Measurements from ENCODE around the gene UPP1. TPM values are rescaled to one million over a fixed set of nuclear protein-coding genes. Genes with fewer than 3 reads are reported as not detected.

Gene UPP1
- total RNA-seq, 1 donor from 2014 or later, result 19.8 TPM

DNA sequence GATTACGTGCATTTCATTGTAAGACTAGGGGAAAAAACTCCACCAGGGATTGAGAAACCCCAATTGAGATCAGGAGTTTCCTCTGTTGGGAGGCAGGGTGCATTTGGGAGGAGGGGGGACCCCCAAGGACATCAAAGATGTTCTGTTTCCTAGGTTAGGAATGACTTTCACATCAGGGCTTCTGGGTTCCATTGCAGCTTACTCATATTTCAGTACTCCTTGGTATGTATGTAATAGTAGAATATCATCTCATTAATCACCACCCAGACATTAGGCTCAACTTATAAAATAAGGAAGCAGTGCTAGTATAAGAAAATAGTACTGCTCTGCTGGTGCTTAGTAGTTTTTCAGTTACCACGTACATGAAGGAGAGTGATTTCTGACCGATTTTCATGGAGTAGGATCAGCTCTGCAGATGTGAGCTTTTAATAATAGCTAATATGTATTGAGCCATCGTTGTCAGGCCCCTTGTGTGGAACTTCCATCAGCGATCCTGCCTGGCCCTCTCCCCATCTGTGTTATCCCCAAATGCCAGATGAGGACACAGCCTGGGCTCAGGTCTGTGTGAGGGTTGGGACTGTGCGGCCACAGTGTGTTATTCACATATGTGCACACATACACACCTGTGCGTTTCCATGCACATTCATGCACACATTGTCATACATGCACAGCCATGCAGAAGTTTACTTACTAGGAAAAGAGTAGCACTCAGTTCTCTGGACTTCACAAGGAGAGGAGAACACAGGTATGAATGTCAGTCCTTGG lies 23.5 kb downstream of the UPP1 start:
- TF ChIP-seq, protein P1, sequence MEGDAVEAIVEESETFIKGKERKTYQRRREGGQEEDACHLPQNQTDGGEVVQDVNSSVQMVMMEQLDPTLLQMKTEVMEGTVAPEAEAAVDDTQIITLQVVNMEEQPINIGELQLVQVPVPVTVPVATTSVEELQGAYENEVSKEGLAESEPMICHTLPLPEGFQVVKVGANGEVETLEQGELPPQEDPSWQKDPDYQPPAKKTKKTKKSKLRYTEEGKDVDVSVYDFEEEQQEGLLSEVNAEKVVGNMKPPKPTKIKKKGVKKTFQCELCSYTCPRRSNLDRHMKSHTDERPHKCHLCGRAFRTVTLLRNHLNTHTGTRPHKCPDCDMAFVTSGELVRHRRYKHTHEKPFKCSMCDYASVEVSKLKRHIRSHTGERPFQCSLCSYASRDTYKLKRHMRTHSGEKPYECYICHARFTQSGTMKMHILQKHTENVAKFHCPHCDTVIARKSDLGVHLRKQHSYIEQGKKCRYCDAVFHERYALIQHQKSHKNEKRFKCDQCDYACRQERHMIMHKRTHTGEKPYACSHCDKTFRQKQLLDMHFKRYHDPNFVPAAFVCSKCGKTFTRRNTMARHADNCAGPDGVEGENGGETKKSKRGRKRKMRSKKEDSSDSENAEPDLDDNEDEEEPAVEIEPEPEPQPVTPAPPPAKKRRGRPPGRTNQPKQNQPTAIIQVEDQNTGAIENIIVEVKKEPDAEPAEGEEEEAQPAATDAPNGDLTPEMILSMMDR (IDR thresholded peaks at IDR 0.05; ENCODE audit: borderline replicate concordance), result no peak
- Histone ChIP-seq H3K4me1 (no peaks in the 10 kb centered on the region), H3K27ac (replicated peaks) (no peak overlapping the region), H3K9me3 (replicated peaks) (no peaks in the 10 kb centered on the region), H3K27me3 (ENCODE audit: low read depth) (no peaks in the 10 kb centered on the region), H3K36me3 (peaks cover 17% of the 10 kb centered on the region), H3K4me3 (no peak overlapping the region)
- DNase-seq, result no peak
- intact Hi-C loops (cut with micrococcal nuclease), result loop anchor here (5.0 kb wide), 1 partner anchor 120 kb away; no protein-coding TSS in a partner anchor

DNA sequence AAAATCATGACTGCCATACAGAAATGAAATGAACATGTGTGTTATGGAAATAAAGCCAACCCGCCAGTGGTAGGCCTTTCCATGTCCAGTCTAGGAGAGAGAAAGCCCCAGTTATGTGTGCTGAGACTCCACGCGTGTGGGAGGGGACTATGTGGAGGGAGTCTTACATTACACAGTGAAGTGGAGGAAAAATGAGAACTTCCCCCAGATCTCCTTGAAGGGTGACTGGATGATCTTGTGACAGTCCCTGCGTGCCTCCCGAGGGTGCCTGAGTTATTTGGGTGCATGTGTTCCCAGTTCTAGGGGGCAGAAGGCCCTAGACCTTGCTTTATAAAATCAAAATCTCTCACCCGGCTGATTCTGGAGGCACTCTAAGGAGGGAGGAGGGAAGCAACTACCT lies 24.2 kb downstream of the UPP1 start:
- H3K9me3 ChIP-seq (replicated peaks), result no peaks in the 10 kb centered on the region
- TF ChIP-seq, protein P1 (IDR thresholded peaks at IDR 0.05; ENCODE audit: borderline replicate concordance), result no peak
- no peak overlapping the region for H3K4me3 ChIP-seq
- no peak for DNase-seq
- H3K4me1 ChIP-seq, result no peaks in the 10 kb centered on the region
- no peak overlapping the region for H3K27ac ChIP-seq (replicated peaks)
- H3K27me3 ChIP-seq (ENCODE audit: low read depth), result no peaks in the 10 kb centered on the region
- intact Hi-C loops (cut with micrococcal nuclease), result loop anchor here (5.0 kb wide), 1 partner anchor 121 kb away; no protein-coding TSS in a partner anchor
- peaks cover 10% of the 10 kb centered on the region for H3K36me3 ChIP-seq

DNA sequence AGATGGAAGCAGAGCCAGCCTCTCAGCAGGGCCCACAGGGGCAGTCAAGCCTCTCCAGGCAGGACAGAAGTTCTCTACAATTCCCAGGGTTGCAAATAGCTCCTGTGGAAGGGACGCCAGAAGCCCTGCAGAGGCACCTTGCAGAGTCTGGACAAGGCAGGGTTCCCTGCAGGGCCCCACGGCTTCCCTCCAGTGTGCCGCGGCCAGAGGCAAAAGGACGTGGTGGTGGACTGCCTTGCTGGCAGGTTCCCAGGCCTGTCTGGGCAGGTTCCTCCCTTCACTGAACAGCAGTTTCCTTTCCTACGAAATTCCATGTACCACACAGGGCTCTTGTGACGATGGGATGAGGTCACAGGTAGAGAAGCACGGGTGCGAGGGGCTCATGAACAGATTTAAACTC lies 25.1 kb downstream of the UPP1 start:
- TF ChIP-seq, protein P1 (IDR thresholded peaks at IDR 0.05; ENCODE audit: borderline replicate concordance), result no peak
- H3K36me3 ChIP-seq, result peaks cover 1% of the 10 kb centered on the region
- H3K4me1 ChIP-seq, result no peaks in the 10 kb centered on the region
- H3K4me3 ChIP-seq, result no peak overlapping the region
- no peaks in the 10 kb centered on the region for H3K27me3 ChIP-seq (ENCODE audit: low read depth)
- intact Hi-C loops (cut with micrococcal nuclease), result loop anchor here (5.0 kb wide), 1 partner anchor 122 kb away; no protein-coding TSS in a partner anchor
- no peaks in the 10 kb centered on the region for H3K9me3 ChIP-seq (replicated peaks)
- no peak overlapping the region for H3K27ac ChIP-seq (replicated peaks)
- no peak for DNase-seq

DNA sequence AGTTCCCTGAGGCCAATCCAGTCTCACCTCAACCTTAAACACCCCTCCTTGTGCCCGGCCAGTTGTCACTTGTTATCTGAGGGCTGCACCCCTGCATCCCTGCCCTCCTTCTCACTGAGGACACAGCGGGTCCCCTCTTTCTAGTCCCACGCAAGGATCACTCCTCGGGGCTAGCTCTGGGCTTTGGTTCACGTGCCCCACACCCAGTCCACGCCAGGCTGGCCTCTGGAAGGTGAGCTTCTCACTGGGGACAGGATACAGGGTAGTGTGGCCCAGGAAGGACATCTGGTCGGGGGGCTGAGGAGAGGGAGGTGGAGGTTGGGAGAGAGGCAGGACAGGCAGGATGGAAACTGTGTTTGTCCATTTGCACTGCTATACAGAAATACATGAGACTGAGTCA lies 25.5 kb downstream of the UPP1 start:
- Histone ChIP-seq H3K36me3 (no peaks in the 10 kb centered on the region), H3K4me1 (no peaks in the 10 kb centered on the region), H3K27ac (replicated peaks) (no peak overlapping the region), H3K9me3 (replicated peaks) (no peaks in the 10 kb centered on the region), H3K4me3 (no peak overlapping the region), H3K27me3 (ENCODE audit: low read depth) (no peaks in the 10 kb centered on the region)
- intact Hi-C loops (cut with micrococcal nuclease), result loop anchor here (5.0 kb wide), 1 partner anchor 122 kb away; no protein-coding TSS in a partner anchor
- no peak for DNase-seq
- TF ChIP-seq, protein P1 (IDR thresholded peaks at IDR 0.05; ENCODE audit: borderline replicate concordance), result no peak

DNA sequence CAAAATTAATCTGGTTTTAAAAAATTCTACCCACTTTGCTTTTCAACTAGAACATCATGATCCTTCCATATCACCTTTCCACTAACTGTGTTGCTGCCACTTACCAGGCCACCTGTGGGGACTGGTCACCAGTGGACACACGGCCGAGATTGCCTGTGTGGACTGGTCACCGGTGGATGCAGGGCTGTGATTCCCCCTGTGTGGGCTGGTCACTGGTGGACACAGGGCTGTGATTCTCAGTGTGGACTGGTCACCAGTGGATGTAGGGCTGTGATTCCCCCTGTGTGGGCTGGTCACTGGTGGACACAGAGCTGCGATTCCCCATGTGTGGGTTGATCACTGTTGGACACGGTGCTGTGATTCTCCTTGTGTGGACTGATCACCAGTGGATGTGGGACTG lies 27.0 kb downstream of the UPP1 start:
- TF ChIP-seq, protein P1 (IDR thresholded peaks at IDR 0.05; ENCODE audit: borderline replicate concordance), result no peak
- no peaks in the 10 kb centered on the region for H3K36me3 ChIP-seq
- no peaks in the 10 kb centered on the region for H3K27me3 ChIP-seq (ENCODE audit: low read depth)
- H3K9me3 ChIP-seq (replicated peaks), result no peaks in the 10 kb centered on the region
- no peak overlapping the region for H3K4me3 ChIP-seq
- intact Hi-C loops (cut with micrococcal nuclease), result no loop called here
- H3K27ac ChIP-seq (replicated peaks), result no peak overlapping the region
- H3K4me1 ChIP-seq, result no peaks in the 10 kb centered on the region
- DNase-seq, result no peak
